ENCODE results near the gene SLC7A8. TPM values are rescaled to one million over a fixed set of nuclear protein-coding genes. Genes with fewer than 3 reads are reported as not detected.

The SLC7A8 gene
- total RNA-seq, 1 experiment from 2014 or later = 77.9 TPM

GRCh38 chr14:23119363-23120327 is 63.8 kb downstream of the SLC7A8 start:
- H3K4ac ChIP-seq (ENCODE audit: low read depth, low read length) = no peak overlapping the region
- H2BK12ac ChIP-seq (ENCODE audit: insufficient read length, low read depth, low read length) = no peak overlapping the region
- TF ChIP-seq, protein P1, sequence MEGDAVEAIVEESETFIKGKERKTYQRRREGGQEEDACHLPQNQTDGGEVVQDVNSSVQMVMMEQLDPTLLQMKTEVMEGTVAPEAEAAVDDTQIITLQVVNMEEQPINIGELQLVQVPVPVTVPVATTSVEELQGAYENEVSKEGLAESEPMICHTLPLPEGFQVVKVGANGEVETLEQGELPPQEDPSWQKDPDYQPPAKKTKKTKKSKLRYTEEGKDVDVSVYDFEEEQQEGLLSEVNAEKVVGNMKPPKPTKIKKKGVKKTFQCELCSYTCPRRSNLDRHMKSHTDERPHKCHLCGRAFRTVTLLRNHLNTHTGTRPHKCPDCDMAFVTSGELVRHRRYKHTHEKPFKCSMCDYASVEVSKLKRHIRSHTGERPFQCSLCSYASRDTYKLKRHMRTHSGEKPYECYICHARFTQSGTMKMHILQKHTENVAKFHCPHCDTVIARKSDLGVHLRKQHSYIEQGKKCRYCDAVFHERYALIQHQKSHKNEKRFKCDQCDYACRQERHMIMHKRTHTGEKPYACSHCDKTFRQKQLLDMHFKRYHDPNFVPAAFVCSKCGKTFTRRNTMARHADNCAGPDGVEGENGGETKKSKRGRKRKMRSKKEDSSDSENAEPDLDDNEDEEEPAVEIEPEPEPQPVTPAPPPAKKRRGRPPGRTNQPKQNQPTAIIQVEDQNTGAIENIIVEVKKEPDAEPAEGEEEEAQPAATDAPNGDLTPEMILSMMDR (conservative IDR thresholded peaks at IDR 0.05) = no peak
- Mint-ChIP-seq H3K27ac (peak overlapping the region in 1 of 3 experiments; percentile 28; a peak in 1 of 7 replicates), H3K9me3 (no peaks in the 10 kb centered on the region), H3K27me3 (ENCODE audit: low read depth) (peaks cover 22% of the 10 kb centered on the region), H3K36me3 (ENCODE audit: insufficient read depth in 1 of 3, low read depth in 3 of 3) (no peaks in the 10 kb centered on the region; a peak in 1 of 7 replicates), H3K4me3 (peak overlapping the region in 1 of 2 experiments; percentile 56; a peak in 2 of 5 replicates), H3K4me1 (peaks cover 47 to 55% of the 10 kb centered on the region in 2 experiments)
- DNase-seq = no peak
- no peak overlapping the region for H2AFZ ChIP-seq (ENCODE audit: low read length)
- no peak overlapping the region for H3K27ac ChIP-seq (ENCODE audit: insufficient read length, low read depth, low read length)
- H2AK5ac ChIP-seq (ENCODE audit: insufficient read length, low read length) = no peak overlapping the region
- H3K23ac ChIP-seq (ENCODE audit: insufficient read length, low read depth, low read length) = no peak overlapping the region
- no peaks in the 10 kb centered on the region for H3K9me3 ChIP-seq (ENCODE audit: control insufficient read depth, low read depth, low read length)
- H4K5ac ChIP-seq (ENCODE audit: insufficient read length, low read depth, low read length) = no peak overlapping the region
- no peaks in the 10 kb centered on the region for H3K27me3 ChIP-seq (ENCODE audit: insufficient read depth, low read length)
- no peak overlapping the region for H2BK120ac ChIP-seq (ENCODE audit: low read depth, low read length, poor library complexity, severe bottlenecking)
- no peaks in the 10 kb centered on the region for H3K79me2 ChIP-seq (ENCODE audit: insufficient read depth, low read length)
- H3K23me2 ChIP-seq (ENCODE audit: insufficient read length, low read depth, low read length, poor library complexity, severe bottlenecking) = no peaks in the 10 kb centered on the region
- H4K20me1 ChIP-seq (ENCODE audit: control insufficient read depth, insufficient read depth, insufficient read length) = no peaks in the 10 kb centered on the region
- H2BK15ac ChIP-seq (ENCODE audit: low read depth, low read length) = no peak overlapping the region
- peaks cover 11% of the 10 kb centered on the region for H3K4me1 ChIP-seq (ENCODE audit: insufficient read depth, low read length)
- no peak overlapping the region for H2BK5ac ChIP-seq (ENCODE audit: insufficient read length, low read length)
- H2BK20ac ChIP-seq (ENCODE audit: low read depth, low read length, poor library complexity, severe bottlenecking) = no peak overlapping the region
- H3T11ph ChIP-seq (ENCODE audit: low read length) = no peak overlapping the region
- WGBS (ENCODE audit: extremely low coverage, insufficient read length, low lambda C conversion rate) = no CpG with 5 or more reads among the region's 16 CpGs
- H3K9ac ChIP-seq (ENCODE audit: extremely low read depth, insufficient read length, low read length) = no peak overlapping the region
- H3K79me1 ChIP-seq (ENCODE audit: insufficient read depth, low read depth, low read length, poor library complexity, severe bottlenecking) = no peaks in the 10 kb centered on the region
- H4K8ac ChIP-seq (replicated peaks; ENCODE audit: insufficient read length, low read depth, low read length) = no peak overlapping the region
- no peak overlapping the region for H4K91ac ChIP-seq (ENCODE audit: insufficient read length, low read depth, low read length)
- no peak overlapping the region for H3K18ac ChIP-seq (ENCODE audit: insufficient read length, low read depth, low read length)
- no peak overlapping the region for H3K56ac ChIP-seq (ENCODE audit: insufficient read length, low read depth, low read length)
- H3K4me2 ChIP-seq (ENCODE audit: insufficient read depth, insufficient read length, low read length) = no peak overlapping the region
- H3K14ac ChIP-seq (ENCODE audit: insufficient read depth, low read length) = no peak overlapping the region

Measured in H9 (cell line).